HG03103 (cell line): ENCODE results near the gene IRX2.

Source experiments
- ATAC-seq: cut with Tn5 transposase; IDR thresholded peaks from one replicate; pipeline ENCODE4 v1.9.1; 2021; ENCODE audit warnings: low read depth; ENCODE audit not compliant: unreplicated experiment

Gene IRX2

GRCh38 chr5:2751592-2752021 lies at the start of gene IRX2:
TSS of gene IRX2 (minus strand) at chr5:2751677. CDS start at chr5:2751413, 264 bp downstream.
- no peak for ATAC-seq

GRCh38 chr5:2800035-2800434 lies 48.6 kb upstream of the IRX2 start:
- no peak for ATAC-seq

GRCh38 chr5:2797981-2798380 lies 46.5 kb upstream of the IRX2 start:
- no peak for ATAC-seq

- ATAC-seq, result no peak
These were observed 45.7 kb upstream of the IRX2 start for GRCh38 chr5:2797160-2797559.

GRCh38 chr5:2783223-2783622 lies 31.7 kb upstream of the IRX2 start:
- no peak for ATAC-seq

- no peak for ATAC-seq
These were observed 31.2 kb upstream of the IRX2 start for GRCh38 chr5:2782658-2783057.

GRCh38 chr5:2780421-2781171 lies 29.1 kb upstream of the IRX2 start:
- no peak for ATAC-seq

GRCh38 chr5:2779459-2779858 lies 28.0 kb upstream of the IRX2 start:
- ATAC-seq, result no peak

- ATAC-seq, result no peak
These were observed 25.1 kb upstream of the IRX2 start for GRCh38 chr5:2776337-2777302.

GRCh38 chr5:2773327-2773726 lies 21.9 kb upstream of the IRX2 start:
- no peak for ATAC-seq

- ATAC-seq, result no peak
These were observed 15.6 kb upstream of the IRX2 start for GRCh38 chr5:2767089-2767488.

GRCh38 chr5:2764581-2764980 lies 13.1 kb upstream of the IRX2 start:
- ATAC-seq, result no peak

- ATAC-seq, result no peak
These were observed 12.0 kb upstream of the IRX2 start for GRCh38 chr5:2763533-2763794.

- ATAC-seq, result no peak
These were observed 11.5 kb upstream of the IRX2 start for GRCh38 chr5:2762744-2763532.

- no peak for ATAC-seq
These were observed 10.5 kb upstream of the IRX2 start for GRCh38 chr5:2761921-2762488.

- ATAC-seq, result no peak
These were observed 8.4 kb upstream of the IRX2 start for GRCh38 chr5:2759696-2760461.

- no peak for ATAC-seq
These were observed 7.6 kb upstream of the IRX2 start for GRCh38 chr5:2759091-2759490.

GRCh38 chr5:2758632-2759031 lies 7.2 kb upstream of the IRX2 start:
- ATAC-seq, result no peak

- ATAC-seq, result no peak
These were observed 6.3 kb upstream of the IRX2 start for GRCh38 chr5:2757563-2758351.
